NCI-H345 (cell line): ENCODE data around the gene ACP1.
A peak's percentile ranks its signal among the peaks of the same experiment; 100 is the strongest.

Experiments
- DNase-seq: peaks from one replicate; lab custom pipeline; 2025; lab: John Stamatoyannopoulos, UW

The ACP1 gene

DNA sequence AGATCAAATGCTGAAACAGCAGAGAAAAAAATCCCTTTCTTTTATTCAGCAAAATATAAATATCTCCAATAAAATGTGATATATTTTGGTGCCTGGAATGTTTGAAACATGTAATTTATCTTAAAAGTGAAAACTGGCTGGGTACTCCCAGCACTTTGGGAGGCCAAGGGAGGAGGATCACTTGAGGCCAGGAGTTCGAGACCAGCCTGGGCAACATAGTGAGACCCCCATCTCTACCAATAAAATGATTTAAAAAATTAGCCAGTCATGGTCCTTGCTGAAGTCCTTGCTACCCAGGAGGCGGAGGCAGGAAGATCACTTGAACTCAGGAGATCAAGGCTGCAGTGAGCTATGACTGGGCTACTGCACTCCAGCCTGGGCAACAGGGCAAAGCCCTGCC is 9.6 kb upstream of the ACP1 start:
- DNase-seq, result no peak

DNA sequence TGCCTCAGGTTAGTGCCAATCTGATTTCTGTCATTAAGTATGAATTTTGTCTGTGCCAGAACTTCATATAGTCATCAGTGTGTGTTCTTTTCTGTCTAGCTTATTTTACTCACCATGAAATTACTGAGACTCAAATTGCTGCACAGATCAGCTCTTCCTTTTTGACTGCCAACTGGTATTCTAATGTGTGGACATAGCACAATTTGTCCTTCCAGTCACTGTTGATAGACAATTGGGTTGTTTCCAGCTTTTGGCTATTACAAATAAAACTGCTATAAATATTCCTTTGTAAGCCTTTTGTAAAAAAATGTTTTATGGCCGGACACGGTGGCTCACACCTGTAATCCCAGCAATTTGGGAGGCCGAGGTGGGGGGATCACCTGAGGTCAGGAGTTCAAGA is 8.7 kb upstream of the ACP1 start:
- no peak for DNase-seq

DNA sequence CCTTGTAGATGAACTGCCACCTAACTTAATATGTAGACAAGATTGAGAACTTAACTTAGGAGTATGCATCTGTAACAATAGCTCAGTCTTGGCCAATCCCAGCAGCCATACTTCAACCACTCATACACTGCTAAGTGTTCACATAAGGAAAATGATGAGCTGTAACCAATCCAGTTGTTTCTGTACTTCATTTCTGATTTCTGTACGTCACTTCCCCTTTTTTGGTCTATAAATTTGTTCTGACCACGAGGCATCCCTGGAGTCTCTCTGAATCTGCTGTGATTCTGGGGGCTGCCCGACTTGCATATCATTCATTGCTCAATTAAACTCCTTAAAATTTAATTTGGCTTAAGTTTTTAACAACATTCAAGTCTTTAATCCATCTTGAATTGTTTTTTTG is 7.3 kb upstream of the ACP1 start:
- DNase-seq, result no peak

DNA sequence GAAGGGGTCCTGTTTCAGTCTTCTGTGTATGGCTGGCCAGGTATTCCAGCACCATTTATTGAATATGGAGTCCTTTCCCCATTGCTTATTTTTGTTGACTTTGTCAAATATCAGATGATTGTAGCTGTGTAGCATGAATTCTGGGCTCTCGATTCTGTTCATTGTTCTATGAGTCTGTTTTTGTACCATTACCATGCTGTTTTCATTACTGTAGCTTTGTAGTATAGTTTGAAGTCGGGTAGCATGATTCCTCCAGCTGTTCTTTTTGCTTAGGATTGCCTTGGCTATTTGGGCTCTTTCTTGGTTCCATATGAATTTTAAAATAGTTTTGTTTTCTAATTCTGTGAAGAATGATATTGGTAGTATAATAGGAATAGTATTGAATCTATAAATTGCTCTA is 6.9 kb upstream of the ACP1 start:
- no peak for DNase-seq

DNA sequence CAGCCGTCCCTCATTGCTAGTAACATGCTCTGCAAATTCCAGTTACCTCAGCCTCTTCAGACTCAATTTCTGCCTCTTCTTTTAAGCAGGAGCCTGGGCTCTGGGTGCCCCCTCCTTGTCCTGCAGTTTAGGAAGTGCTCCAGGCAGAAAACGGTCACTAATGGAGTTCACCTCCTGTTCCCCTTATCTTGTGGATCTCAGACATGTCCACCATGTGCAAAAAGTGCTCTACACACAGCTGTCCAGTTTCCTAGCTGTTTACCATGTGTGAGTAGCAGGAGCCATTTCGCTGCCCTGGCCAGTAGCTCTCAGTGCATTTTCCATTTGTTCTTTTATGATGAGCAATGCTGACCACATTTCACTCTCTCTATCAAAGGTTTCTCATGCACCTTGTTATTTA is 5.8 kb upstream of the ACP1 start:
- DNase-seq, result no peak

DNA sequence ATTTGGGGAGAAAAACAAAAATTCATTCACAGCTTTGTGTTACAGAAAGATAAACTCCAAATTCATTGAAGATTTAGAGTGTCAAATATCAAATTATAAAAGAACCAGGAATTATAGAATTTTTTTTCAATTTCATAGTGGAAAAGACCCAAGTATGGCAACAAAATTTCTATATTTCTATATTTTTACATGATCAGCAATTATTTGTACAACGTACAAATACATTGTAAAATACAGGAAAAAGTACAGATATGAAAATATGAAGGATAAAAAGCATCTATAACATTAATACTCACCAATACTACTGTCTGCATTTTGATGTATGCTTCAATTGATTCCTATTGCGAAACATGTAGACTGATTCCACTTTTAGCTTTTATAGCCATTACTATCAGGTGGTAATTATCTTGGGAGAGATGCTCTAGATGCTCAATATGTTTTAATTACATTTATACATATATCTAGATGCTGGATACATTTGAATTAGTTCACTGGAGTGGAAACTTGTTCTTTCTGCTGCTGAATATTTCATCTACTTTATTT is 4.9 kb upstream of the ACP1 start:
- DNase-seq, result no peak

DNA sequence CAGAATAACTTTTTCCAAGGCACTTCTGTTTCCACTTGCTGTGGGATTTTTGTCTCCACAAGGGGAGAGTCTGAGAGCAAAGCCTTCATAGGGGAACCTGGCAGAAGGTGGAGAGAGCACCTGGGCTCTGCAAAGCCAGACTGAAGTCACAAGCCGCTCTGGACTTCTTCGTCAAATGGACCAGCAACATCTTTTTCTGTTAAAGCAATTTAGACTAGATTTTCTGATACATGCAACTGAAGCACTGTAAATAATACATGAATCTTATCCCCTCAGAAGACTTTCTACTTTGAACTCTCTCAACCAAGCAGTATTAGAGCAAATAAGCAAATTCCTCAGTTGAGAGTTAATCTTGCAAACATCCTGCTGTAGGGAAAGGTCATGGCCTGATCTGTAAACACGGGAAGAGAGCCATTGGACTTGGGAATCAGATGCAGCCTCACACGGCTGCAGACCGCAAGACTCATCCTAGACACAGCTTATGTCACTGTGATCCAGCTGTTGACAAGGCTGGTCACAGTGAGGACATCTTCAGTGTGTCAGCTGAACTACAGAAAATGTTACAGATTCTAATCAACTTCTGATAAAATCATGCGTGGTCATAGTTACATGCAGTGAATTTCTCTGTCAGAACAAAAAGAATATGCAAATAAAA is 4.1 kb upstream of the ACP1 start:
- no peak for DNase-seq

DNA sequence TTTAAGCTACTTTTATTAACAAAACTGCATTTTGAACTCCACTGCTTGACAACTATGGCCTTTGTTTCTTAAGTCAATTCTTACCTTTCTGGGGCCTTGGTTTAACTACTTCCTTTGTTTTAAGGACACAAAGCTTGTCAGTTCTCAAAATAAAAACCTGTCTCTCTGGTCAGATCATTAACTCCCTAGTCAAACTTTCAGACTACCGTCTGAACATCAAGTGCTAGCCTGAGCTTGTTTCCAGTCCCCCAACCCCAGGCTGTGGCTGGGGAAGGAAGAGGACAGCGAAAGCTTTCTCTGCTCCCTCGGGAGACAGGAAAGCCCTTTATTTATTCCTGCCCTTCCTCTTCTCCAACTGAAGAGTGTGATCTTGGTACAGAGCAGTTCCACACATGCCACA is 2.6 kb upstream of the ACP1 start:
- DNase-seq, result no peak

DNA sequence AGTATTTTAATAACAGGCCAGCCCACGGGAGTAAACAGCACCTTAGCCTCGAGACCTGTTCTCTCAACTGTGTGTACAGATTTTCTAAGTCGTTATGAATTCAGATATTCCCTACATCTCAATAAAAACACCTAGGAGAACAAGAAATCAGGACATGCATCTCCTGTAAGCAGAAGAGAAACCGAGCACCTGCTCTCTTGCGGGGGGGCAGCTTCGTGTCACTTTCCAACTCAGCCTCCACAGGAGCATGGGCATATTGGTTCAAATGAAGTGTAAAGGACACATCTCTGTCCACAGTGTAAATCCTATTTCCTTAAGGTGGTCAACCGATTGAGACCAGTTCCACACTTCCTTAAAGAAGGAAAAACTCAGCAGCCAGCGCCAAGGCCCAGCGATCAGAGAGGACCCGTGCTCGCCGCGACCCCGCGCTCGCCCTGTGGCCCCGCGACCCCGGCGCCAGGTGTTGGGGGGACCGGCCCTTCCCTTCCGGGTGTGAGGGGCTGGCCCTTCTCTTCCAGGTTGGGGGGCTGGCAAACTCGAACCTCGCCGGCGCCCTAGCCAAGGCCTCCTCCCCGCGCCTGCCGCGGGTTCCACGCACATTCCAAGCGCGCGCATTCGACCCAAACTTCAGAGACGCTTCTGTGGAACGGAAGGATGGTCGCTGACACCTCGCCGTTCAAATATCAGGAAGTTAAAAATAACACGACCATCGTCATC is 1.6 kb upstream of the ACP1 start:
- DNase-seq, result no peak

DNA sequence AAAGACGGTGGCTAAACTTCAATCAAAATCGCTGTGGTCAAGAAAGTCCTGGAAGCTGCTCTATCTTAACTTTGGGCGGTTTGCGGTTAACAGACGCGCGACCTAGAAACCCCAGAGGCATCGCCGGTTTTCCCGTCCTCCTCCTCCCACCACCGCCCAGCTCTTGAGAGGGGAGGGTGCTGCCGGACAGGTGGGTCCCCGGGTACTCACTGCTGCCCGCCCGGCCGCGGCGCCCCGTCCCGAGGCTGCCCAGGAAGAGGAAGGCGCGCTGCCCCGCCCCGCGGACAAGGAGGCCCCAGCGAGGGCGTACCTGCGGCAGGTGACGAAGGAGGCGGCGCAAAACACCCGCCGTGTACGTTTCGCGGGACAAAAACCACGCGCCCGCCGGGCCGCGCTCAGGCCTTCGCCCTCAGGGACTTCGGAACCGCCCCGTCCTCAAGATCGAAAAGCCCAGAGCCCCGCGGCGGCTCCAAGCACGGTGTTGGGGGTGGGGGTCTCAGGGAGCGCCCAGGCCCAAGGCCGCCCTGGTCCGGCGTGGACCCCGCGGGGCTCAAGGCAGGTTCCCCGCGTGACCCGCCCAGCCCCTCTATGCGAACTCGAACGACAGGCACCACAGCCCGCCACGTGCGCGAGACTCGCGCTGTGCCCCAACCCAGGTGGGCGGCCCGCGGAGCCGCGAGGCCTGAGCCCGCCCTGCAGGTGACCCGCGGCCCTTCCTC is 814 bp upstream of the ACP1 start, which contains the start of gene SH3YL1:
SH3YL1 (minus strand) TSS at position 259 of the 719 bp plus-strand sequence; CDS start at position 211, 48 bp downstream.
- peak; percentile 68 for DNase-seq

DNA sequence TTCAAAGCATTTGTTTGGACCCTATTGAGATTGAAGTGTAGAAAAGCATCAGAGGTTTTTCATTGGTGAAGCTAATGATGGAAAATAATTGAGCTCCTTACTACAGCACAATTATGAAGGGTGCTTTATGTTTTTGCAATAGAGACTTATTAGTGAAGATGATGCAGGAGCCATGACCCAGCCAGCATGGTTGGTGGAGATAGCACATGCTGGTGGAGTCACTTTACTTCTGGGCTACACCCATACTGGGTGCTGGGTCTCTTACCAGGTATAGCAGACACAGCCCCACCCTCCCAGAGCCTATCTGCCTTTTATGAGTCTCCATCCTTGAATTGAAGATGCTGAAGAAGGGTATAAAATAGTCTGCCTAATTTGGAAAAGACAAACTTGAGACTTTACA is 3.6 kb downstream of the ACP1 start:
- no peak for DNase-seq

DNA sequence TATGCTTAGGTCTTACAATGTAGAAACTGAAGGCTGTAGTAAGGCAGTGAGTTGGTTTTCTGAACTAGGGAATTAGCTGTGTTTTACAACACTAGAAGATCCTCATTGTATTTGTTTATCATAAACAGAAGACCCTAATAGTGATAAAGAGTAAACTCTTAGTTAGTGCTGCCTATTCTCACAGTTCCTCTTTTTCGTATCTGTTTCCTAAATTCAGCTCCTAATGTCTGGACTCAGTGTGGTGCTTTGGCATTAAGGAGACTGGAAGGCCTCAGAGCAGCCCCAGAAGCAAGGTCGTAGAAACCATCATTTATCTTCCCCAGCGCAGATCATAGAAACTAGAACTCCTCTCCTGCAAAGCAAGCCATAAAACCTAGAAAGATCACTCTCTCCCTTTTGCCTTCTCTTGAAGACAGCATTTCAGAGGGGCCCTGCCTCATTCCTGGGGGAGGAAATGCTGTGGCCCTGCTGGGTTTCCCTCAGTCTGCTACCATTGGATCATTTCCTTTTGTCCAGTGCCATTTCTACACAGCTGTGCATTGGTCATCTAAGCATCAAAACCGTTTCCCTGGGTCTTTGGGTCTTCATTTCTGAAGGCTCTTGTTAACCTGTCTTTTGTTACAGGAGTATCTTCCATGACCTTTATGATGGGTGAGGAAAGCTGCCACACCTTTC is 4.7 kb downstream of the ACP1 start:
- no peak for DNase-seq

DNA sequence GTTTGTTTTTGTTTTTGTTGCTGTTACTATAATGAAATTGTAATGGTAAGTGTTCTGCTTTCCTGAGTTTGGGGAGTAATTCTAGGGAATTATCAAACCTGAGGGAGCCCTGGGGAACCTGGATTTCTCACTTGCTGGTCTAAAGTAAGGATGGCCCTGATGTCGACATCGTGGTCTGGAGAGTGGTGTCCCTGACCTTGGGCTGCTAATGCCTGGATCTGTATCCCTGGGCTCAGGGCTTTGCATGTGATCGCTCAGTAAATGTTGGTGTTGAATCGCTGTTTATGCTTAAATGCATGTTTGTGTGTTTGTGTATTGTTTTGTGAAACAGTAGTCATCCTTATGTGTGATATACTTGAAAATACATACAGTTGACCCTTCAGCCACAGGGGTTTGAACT is 6.1 kb downstream of the ACP1 start:
- no peak for DNase-seq

DNA sequence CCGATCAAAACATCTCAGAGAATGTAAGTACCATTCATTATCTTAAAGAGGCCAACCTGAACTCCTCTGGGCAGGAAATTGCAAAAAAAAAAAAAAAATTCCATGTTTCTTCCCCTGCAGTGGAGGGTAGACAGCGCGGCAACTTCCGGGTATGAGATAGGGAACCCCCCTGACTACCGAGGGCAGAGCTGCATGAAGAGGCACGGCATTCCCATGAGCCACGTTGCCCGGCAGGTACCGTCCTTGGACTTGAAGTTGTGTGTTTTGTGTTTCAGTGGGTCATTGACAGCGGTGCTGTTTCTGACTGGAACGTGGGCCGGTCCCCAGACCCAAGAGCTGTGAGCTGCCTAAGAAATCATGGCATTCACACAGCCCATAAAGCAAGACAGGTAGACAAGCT is 7.2 kb downstream of the ACP1 start:
- DNase-seq, result no peak

DNA sequence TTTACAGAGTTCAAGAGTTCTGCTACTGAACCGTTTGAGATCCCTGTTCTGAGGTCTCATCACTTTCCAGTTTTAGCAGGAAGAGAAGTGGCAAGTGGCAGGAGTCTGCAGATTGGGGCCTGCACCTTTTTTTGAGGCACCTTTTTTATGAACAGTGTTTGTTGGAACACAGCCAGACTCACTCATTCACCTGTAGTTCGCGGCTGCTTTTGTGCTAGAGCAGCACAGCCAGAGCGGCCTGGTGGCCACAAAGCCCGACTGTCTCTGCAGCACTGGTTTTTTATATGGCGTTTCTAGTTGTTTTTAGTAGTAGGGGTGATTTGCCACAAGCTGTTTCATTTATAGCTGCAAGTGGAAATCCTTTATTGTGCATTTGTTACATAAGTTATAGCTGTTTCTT is 8.6 kb downstream of the ACP1 start:
- DNase-seq, result peak; percentile 83

DNA sequence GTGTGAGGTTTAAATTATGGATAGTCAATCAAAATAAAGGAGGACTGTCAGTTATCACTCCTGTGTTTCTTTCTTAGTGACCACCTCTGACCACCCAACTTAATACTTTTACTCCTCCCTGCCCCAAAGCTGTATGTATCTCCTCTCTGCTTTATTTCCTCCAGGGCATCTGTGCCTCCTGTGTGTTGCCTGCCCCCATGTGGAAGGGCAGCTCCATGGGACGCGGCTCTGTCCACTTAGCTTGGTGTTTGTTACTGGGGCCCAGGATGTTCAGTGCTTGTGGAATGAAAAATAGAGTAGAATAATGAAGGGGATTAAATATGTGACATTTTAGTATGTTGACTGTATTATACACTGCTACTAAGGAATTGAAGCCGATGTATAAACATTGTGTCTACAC is 9.8 kb downstream of the ACP1 start:
- no peak for DNase-seq

DNA sequence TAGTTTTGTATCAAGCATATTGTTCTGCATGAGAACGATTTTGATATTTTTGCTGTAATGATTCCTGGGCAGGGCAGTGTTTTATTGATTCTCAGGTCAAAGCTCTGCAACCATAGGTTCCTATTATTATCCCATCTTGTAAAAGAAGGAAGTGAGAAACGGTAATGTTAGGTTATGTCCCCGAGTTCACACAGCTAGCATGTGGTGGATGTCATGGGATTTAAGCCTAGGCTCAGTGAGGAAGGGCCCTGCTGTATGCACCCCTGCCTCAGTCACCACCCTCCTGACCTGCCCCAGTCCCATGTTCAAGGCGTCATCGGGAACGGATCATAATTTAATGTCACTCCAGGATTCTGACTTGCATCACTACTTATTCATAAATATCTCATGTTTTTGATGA is 10.7 kb downstream of the ACP1 start:
- DNase-seq, result no peak

DNA sequence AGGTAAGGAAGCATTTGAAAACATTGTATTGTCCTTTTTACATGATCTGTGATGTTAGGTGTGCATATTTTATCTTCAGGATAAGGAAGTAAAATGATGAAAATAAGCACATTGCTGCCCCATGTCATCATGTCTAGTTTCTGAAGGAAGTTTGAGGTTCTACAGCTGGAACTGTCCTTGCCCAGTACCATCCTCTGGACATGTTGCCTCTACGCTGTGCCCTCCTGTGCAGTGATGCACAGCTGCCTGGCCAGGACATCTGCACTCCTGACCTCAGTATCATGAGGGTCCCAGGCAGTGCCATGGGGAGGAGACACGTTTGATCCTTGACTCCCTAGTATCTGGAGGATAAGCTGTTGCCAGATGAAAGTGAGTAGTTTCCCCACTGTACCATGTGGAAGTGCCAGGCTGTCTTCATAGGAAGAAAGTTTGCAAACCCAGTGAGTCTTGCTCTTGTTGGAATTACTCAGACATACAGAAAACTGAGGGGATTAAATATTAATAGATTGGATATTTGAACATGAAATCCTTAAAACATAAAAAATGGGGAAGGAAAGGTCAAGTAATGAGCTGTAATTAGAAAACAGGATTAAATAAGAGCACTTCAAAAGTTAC is 13.7 kb downstream of the ACP1 start:
- DNase-seq, result no peak

DNA sequence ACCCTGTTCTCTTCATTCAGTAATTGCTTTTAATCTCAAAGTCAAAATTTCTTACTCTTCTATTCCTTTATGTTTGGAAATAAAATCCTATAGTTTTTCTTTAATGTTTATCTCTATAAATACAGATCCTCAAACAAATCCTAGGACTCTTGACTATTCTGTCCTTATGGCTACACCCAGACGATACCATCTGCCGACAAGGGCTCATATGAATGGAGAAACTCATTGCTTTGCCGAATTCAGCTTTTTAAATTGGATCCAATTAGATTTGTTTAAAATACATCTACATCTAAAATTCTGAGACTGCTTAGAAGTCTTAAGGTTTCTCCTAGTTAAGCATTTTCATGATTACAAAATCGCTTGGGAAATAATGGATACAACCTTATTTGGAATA is 14.2 kb downstream of the ACP1 start:
- DNase-seq, result no peak

DNA sequence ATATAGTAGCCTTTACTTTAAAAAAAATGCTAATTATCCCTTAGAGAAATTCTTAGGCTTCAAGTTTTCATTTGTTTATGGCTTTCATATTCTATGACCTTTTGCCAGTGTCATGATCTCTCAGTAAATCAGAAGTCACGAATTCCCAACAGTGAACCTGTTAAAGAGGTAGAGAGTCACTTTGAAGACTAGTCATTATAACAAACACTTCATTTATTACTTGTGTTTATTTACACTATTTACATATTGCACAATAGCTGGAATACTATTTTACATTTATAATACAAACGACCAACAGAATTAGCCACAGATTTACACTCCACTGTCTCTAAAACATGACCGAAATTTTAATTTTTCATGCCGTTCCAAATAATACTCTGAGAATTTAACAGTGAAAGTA is 14.6 kb downstream of the ACP1 start:
- no peak for DNase-seq

DNA sequence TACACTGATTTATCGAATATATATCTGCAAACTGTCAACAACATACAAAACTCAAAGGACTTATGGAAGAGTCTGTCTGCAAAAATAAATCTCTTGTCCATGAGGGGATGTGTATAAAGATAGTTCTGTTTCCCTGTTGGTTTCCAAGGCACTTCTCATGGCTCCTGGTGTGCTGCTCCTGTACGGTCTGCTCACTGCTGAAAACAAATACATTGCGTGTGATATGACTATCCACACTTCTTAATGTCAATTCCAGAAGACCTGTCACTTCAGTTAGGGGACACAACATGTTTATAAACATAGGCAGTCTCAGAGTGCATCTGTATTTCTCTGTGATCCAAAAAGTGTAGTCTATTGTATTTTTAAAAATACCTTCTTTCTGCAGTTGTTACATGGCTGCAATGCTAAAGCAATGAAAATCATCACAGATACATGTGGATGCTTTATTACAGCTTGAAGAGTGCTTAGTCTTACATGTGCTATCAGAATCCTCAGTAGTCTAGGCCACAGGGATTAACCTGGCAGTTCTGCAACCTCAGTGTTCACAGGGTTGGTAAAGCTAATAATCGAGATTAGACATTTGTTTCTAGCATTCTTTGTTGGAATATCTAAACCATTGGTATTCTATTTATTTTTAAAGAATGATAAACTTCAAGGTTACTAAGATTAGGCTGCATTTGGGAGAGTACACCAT is 15.4 kb downstream of the ACP1 start:
- no peak for DNase-seq
